ENCODE measurements around the gene NMRAL1.

DNA sequence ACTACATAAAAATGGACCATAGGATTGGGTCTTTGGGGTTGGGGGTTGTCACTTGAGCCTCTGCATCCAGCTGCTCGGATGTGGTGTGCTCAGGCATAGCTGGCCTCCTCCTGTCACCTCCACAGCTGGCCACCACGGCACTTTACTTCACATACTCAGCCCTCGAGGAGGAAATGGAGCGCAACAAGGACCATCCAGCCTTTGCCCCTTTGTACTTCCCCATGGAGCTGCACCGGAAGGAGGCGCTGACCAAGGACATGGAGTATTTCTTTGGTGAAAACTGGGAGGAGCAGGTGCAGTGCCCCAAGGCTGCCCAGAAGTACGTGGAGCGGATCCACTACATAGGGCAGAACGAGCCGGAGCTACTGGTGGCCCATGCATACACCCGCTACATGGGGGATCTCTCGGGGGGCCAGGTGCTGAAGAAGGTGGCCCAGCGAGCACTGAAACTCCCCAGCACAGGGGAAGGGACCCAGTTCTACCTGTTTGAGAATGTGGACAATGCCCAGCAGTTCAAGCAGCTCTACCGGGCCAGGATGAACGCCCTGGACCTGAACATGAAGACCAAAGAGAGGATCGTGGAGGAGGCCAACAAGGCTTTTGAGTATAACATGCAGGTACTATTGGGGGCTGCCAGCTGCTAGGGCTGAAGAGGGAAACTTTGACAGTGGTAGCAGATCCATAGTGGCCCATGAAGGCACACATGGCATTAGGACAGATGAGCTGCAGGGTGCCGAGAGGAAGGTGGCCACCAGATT is 33.3 kb upstream of the NMRAL1 start:
- TF ChIP-seq EP300 (IDR thresholded peaks at IDR 0.05), result no peak
- no peak for TF ChIP-seq CTCF (IDR thresholded peaks at IDR 0.05)
- no peak for TF ChIP-seq POLR2A (IDR thresholded peaks at IDR 0.05)

All from ovary (tissue), 3 donors.